Measurements from ENCODE around the gene EHD3.

The EHD3 gene

DNA sequence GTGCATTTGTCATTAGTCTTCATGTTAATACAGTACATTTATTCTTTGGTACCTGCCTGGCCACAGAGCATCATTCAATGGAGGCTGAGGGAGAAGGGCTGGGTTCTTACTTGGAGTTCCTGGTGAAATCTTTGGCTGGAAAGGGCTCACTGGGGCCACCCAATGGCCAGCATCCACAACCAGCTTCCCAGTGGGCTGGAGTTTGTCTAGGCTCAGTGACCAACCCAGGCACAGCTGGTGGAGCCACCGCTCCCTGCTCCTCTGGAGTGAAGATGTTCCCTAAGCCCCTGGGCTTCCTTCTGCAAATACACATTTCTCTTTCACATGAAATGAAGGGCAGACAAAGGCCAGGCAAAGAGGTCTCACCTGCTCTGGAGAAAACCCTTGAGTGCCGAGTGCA lies 34.4 kb downstream of the EHD3 start:
- DNase-seq (ENCODE audit: low read depth) = no peak
- no peak overlapping the region for H3K4me3 ChIP-seq (ENCODE audit: control insufficient read depth, low read depth, low read length)
- TF ChIP-seq, protein P1, sequence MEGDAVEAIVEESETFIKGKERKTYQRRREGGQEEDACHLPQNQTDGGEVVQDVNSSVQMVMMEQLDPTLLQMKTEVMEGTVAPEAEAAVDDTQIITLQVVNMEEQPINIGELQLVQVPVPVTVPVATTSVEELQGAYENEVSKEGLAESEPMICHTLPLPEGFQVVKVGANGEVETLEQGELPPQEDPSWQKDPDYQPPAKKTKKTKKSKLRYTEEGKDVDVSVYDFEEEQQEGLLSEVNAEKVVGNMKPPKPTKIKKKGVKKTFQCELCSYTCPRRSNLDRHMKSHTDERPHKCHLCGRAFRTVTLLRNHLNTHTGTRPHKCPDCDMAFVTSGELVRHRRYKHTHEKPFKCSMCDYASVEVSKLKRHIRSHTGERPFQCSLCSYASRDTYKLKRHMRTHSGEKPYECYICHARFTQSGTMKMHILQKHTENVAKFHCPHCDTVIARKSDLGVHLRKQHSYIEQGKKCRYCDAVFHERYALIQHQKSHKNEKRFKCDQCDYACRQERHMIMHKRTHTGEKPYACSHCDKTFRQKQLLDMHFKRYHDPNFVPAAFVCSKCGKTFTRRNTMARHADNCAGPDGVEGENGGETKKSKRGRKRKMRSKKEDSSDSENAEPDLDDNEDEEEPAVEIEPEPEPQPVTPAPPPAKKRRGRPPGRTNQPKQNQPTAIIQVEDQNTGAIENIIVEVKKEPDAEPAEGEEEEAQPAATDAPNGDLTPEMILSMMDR (conservative IDR thresholded peaks at IDR 0.05; ENCODE audit: control insufficient read depth, insufficient read depth, low read depth, low read length) = no peak

DNA sequence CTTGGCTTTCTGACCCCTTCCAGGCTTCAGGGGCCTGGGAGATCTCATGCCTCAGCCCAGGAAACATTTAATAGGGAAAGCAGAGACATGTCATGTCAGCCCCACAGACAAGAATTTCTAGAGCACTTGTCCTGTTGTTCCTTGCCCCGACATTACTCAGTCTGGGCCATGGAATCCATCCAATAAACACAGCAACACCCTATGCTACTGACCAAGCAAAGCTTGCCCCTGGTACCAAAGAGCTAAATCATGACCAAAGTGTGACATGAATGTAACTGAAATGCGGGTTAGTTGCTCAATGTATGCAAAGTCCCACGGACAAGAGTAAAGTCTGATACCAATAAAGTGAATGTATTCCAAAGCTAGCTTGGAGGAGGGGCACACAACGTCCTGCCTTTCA lies 35.1 kb downstream of the EHD3 start:
- DNase-seq (ENCODE audit: low read depth) = peak; percentile 21
- TF ChIP-seq, protein P1 (conservative IDR thresholded peaks at IDR 0.05; ENCODE audit: control insufficient read depth, insufficient read depth, low read depth, low read length) = no peak
- H3K4me3 ChIP-seq (ENCODE audit: control insufficient read depth, low read depth, low read length) = no peak overlapping the region

DNA sequence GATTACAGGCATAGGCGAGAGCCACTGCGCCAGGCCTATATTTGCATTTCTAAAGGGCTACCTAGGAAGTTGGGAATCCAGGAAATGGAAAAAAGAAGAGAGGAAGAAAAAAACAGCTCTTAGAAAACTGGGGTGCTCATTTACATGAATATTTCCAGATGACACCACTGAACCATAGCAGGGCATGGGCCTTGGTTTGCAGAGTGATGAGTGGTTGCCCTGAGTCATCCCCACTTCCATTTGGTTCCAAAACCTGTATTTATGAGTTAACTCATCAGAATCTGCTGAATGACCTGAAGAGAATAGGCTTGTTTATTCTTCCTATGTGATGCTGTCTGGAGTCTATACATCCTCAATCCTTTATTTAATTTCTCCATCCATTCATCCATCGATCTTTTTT lies 36.2 kb downstream of the EHD3 start:
- DNase-seq (ENCODE audit: low read depth) = peak; percentile 81
- H3K4me3 ChIP-seq (ENCODE audit: control insufficient read depth, low read depth, low read length) = no peak overlapping the region
- TF ChIP-seq, protein P1 (conservative IDR thresholded peaks at IDR 0.05; ENCODE audit: control insufficient read depth, insufficient read depth, low read depth, low read length) = no peak

DNA sequence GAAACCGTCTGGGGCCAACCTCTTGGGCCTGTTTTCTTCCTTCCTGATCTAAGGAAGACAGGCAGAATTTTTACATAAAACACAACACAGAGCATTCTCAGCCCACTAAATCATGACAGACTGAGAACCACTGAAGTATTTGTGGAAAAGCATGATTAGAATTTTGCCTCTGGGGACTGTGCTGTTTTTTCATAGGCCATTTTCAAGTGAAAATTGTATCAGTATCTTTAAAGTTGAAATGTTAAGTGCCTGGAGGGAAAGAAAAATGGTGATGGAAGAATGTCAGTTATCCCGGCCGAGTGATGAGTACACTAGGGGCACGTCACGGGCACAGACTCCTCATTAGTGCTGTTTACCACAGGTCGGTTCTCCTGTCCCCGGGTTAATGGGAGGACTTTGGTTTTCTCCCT lies 36.9 kb downstream of the EHD3 start:
- H3K4me3 ChIP-seq (ENCODE audit: control insufficient read depth, low read depth, low read length) = no peak overlapping the region
- no peak for DNase-seq (ENCODE audit: low read depth)
- TF ChIP-seq, protein P1 (conservative IDR thresholded peaks at IDR 0.05; ENCODE audit: control insufficient read depth, insufficient read depth, low read depth, low read length) = no peak

DNA sequence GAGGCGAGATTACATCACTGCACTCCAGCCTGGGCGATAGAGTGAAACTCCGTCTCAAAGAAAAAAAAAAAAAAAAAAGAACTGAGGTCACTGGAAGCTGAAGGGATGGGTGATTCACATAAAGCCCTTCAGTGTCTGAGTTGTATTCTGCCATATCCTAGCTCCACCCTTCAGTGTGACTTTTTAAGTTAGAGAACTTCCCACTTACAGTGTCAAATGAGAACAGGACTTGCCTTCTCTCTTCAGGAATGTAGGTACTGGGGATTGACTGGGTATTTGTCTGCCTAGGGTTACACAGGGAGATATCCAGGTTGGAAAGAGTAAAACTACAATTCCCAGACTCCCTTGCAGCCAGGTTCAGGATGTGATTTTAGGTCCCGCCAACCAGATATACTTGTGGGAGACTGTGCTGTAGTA lies 37.9 kb downstream of the EHD3 start:
- no peak overlapping the region for H3K4me3 ChIP-seq (ENCODE audit: control insufficient read depth, low read depth, low read length)
- TF ChIP-seq, protein P1 (conservative IDR thresholded peaks at IDR 0.05; ENCODE audit: control insufficient read depth, insufficient read depth, low read depth, low read length) = no peak
- DNase-seq (ENCODE audit: low read depth) = peak; percentile 47

DNA sequence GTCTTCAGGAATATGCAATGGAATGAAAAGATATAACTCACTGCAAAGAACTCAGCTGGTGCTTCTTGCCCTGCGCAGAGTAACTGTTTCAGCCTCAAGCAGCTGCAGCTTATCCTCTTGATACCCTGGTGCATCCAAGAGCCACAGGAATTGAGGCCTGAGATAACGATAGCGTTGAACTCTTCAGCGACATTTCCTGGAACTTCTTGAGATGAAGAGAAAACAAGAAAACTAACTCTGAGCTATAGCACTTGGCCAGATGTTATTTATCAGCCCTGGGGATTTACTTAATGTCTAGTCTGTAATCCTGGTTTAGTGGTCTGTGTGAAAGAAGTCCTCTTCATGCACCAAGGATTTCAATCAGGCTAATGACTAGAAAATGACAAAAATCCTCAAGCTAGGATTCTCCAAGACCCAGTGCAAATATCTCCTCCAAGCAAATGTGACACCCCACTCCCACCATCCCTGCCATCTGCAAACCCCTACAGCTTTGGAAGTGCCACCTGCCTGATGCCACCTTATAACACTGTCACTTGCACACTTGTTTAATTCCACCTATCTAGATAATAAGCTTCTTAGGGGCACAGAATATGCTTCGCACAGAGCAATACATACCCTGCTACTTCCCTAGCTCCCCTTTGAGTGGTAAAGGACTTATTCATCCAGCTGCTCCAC lies 40.6 kb downstream of the EHD3 start:
- DNase-seq (ENCODE audit: low read depth) = no peak
- TF ChIP-seq, protein P1 (conservative IDR thresholded peaks at IDR 0.05; ENCODE audit: control insufficient read depth, insufficient read depth, low read depth, low read length) = no peak
- no peak overlapping the region for H3K4me3 ChIP-seq (ENCODE audit: control insufficient read depth, low read depth, low read length)

DNA sequence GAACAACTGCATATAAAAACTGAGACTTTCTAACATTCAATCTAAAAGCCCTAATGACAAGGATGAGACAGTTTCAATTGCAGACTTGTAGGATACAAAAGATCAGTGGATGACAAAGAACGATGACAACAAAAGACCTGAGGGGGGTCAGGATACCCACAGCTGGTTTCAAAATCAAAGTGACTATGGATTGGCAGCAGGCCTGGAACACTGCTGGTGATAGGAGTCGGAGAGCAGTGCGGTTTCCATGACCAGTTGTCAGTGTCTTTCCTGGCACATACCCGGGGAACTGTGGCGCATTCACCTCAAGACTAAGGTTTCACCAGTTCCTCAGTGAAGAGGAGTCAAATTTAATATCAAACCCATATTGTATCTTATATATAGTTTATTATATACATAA lies 42.0 kb downstream of the EHD3 start:
- no peak for DNase-seq (ENCODE audit: low read depth)
- H3K4me3 ChIP-seq (ENCODE audit: control insufficient read depth, low read depth, low read length) = no peak overlapping the region
- TF ChIP-seq, protein P1 (conservative IDR thresholded peaks at IDR 0.05; ENCODE audit: control insufficient read depth, insufficient read depth, low read depth, low read length) = no peak

Data from fibroblast of mammary gland (primary cell).